GM12878 (cell line): ENCODE measurements around the gene C1orf210. TPM values are rescaled to one million over a fixed set of nuclear protein-coding genes. Genes with fewer than 3 reads are reported as not detected.
A peak's percentile ranks its signal among the peaks of the same experiment; 100 is the strongest.

Experiments
- ATAC-seq: fragments of 200-7000 bp; cut with Tn5 transposase; 3 replicates; pipeline ENCODE4 v1.9.1; 2020; ENCODE audit warnings: mild to moderate bottlenecking, moderate library complexity
- BruUV-seq: library from RNA; stranded (reverse); fragments of 400-500 nt; replicated peaks from 2 replicates; lab custom pipeline; 2021; lab: Mats Ljungman, UMichigan
- CTCF ChIA-PET: fragments of 300-600 bp; sonication (Branson Sonifier 250); formaldehyde crosslinking; extraction: SDS; loops from one replicate; lab custom pipeline; 2021; ENCODE audit warnings: inconsistent platforms; lab: Yijun Ruan, JAX
- POLR2A ChIA-PET: fragments of 350-600 bp; formaldehyde crosslinking; extraction: SDS; loops from one replicate; lab custom pipeline; 2021; ENCODE audit warnings: inconsistent platforms; lab: Charles Lee
- RAD21 ChIA-PET: fragments of 300-600 bp; sonication (Branson Sonifier 250); formaldehyde crosslinking; loops from one replicate; lab custom pipeline; 2023; ENCODE audit warnings: antibody characterized with exemption; ENCODE audit not compliant: unreplicated experiment; lab: Charles Lee
- SMC1A ChIA-PET: fragments of 300-600 bp; sonication (Branson Sonifier 250); formaldehyde crosslinking; loops from one replicate; lab custom pipeline; 2023; ENCODE audit not compliant: unreplicated experiment, uncharacterized antibody; lab: Charles Lee
- DNase-seq: peaks from one replicate; pipeline ENCODE4 v3.0.0-alpha.2; 2011; ENCODE audit warnings: low read depth, low spot score
- FAIRE-seq: peaks from 3 replicates; lab custom pipeline; 2011; peaks lifted over from hg19 to GRCh38; lab: Jason Lieb, UNC
- H2AFZ ChIP-seq: 2 replicates; pipeline ENCODE4 v1.6.0; 2011; ENCODE audit warnings: low read depth, low read length, control low read depth; ENCODE audit not compliant: control insufficient read depth
- H3K27ac ChIP-seq: 2 replicates; pipeline ENCODE4 v1.5.1; 2011; ENCODE audit warnings: control low read depth; ENCODE audit not compliant: control insufficient read depth, insufficient read depth
- H3K27me3 ChIP-seq, 2 experiments: replicated peaks in 1 of 2; 2 replicates each; pipeline versions ENCODE4 v1.6.0 to v1.6.1; 2011; ENCODE audit warnings: low read length in 1 of 2; ENCODE audit not compliant: control insufficient read depth in 2 of 2, insufficient read depth in 2 of 2
- H3K36me3 ChIP-seq, 2 experiments: 2 replicates each; pipeline ENCODE4 v1.5.1; 2011; ENCODE audit warnings: low read length in 1 of 2; ENCODE audit not compliant: control insufficient read depth in 2 of 2, insufficient read depth in 2 of 2
- H3K4me1 ChIP-seq: 2 replicates; pipeline ENCODE4 v1.6.1; 2011; ENCODE audit warnings: mild to moderate bottlenecking, low read length, moderate library complexity, mixed read lengths; ENCODE audit not compliant: control insufficient read depth, insufficient read depth
- H3K4me2 ChIP-seq: 2 replicates; pipeline ENCODE4 v1.6.0; 2011; ENCODE audit warnings: control low read depth; ENCODE audit not compliant: control insufficient read depth, insufficient read depth
- H3K4me3 ChIP-seq: fragments of 200-600 bp; sonication (generic); 2 replicates; pipeline ENCODE4 v1.5.1; 2016
- H3K79me2 ChIP-seq: 2 replicates; pipeline ENCODE4 v1.6.0; 2011; ENCODE audit warnings: low read length; ENCODE audit not compliant: control insufficient read depth, insufficient read depth
- H3K9ac ChIP-seq: 2 replicates; pipeline ENCODE4 v1.8.0; 2011; ENCODE audit warnings: low read length, control low read depth, mixed read lengths; ENCODE audit not compliant: control insufficient read depth, insufficient read depth
- H3K9me3 ChIP-seq: replicated peaks from 3 replicates; pipeline ENCODE4 v1.5.1; 2011; ENCODE audit warnings: mild to moderate bottlenecking, low read length; ENCODE audit not compliant: control insufficient read depth, insufficient read depth
- H4K20me1 ChIP-seq: 2 replicates; pipeline ENCODE4 v1.6.0; 2011; ENCODE audit not compliant: control insufficient read depth, insufficient read depth
- CBX3 ChIP-seq: fragments of 200-600 bp; sonication (generic); IDR thresholded peaks from 2 replicates; pipeline ENCODE4 v1.6.1; 2016; ENCODE audit warnings: low read depth, borderline replicate concordance
- GABPA ChIP-seq: IDR thresholded peaks from 2 replicates; pipeline ENCODE4 v1.6.1; 2014; ENCODE audit warnings: antibody characterized with exemption, low read depth, mild to moderate bottlenecking, inconsistent platforms
- NFYA ChIP-seq: IDR thresholded peaks from 2 replicates; pipeline ENCODE4 v1.6.1; 2011; ENCODE audit warnings: low read depth, mild to moderate bottlenecking, low read length, improper control_type of control experiment, borderline replicate concordance
- NRF1 ChIP-seq: conservative IDR thresholded peaks from 2 replicates; pipeline ENCODE4 v1.6.1; 2011; ENCODE audit warnings: mild to moderate bottlenecking, low read depth, low read length, improper control_type of control experiment
- PAX8 ChIP-seq: fragments of 450-650 bp; IDR thresholded peaks from 2 replicates; pipeline ENCODE4 v1.6.1; 2017; ENCODE audit warnings: mild to moderate bottlenecking, moderate library complexity
- RAD21 ChIP-seq: IDR thresholded peaks from 2 replicates; pipeline ENCODE4 v1.6.1; 2011; ENCODE audit warnings: mild to moderate bottlenecking, low read depth, low read length, moderate library complexity; ENCODE audit not compliant: insufficient read depth
- RELA ChIP-seq: fragments of 450-650 bp; IDR thresholded peaks from 2 replicates; pipeline ENCODE4 v1.8.0; 2014; ENCODE audit warnings: borderline replicate concordance; ENCODE audit not compliant: partially characterized antibody
- STAT1 ChIP-seq: fragments of 450-650 bp; conservative IDR thresholded peaks from 2 replicates; pipeline ENCODE4 v1.6.1; 2014; ENCODE audit warnings: antibody characterized with exemption, mild to moderate bottlenecking
- TBL1XR1 ChIP-seq: IDR thresholded peaks from 2 replicates; pipeline ENCODE4 v1.6.1; 2012; ENCODE audit warnings: low read depth, low read length, improper control_type of control experiment
- ZNF217 ChIP-seq: fragments of 450-650 bp; IDR thresholded peaks from 2 replicates; pipeline ENCODE4 v1.6.1; 2017; ENCODE audit warnings: antibody characterized with exemption, mild to moderate bottlenecking
- ZZZ3 ChIP-seq: IDR thresholded peaks from 2 replicates; pipeline ENCODE4 v1.6.1; 2011; ENCODE audit warnings: low read depth; ENCODE audit not compliant: control insufficient read depth, insufficient read length
- WGBS: methylation state at CpG from one replicate; pipeline ENCODE4 v1.1.6; 2016; ENCODE audit warnings: low lambda C conversion rate; ENCODE audit not compliant: insufficient replicate concordance, insufficient coverage; ENCODE audit errors: missing lambda C conversion rate; 5-methylcytosine and 5-hydroxymethylcytosine counted together
- in situ Hi-C: fragments of 300-500 bp; cut with MboI; formaldehyde crosslinking; loops from 9 replicates; pipeline ENCODE4 v1.14.3; 2018; ENCODE audit warnings: mixed read lengths
- intact Hi-C: fragments of 100-400 bp; cut with micrococcal nuclease; formaldehyde crosslinking; loops from one replicate; pipeline ENCODE4 v1.14.2; 2022; ENCODE audit not compliant: unreplicated experiment
- polyA plus RNA-seq, 11 experiments: library from polyadenylated mRNA; depleted of rRNA in 4 of 11; unstranded in 6 of 11; stranded (reverse) in 5 of 11; fragments of >200 nt; fragmentation: Nextera tagmentation in 4 of 11; fragmentation: Illumina TruSeq in 1 of 11; extraction: Ambion mirVana in 4 of 11; extraction: Trizol in 1 of 11; gene quantifications; 1 replicate in 1 of 11; 2 replicates in 10 of 11; pipeline versions ENCODE4 v1.2.1 to v1.2.3, GENCODE V29; 2011 to 2016; ENCODE audit warnings: inconsistent platforms in 2 of 11, missing spikeins in 2 of 11, low read depth in 1 of 11
- total RNA-seq, 4 experiments: library from RNA; depleted of rRNA in 3 of 4; stranded (reverse); fragments of >200 nt in 3 of 4; fragmentation: Illumina TruSeq in 1 of 4; extraction: Trizol in 1 of 4; gene quantifications; 2 replicates each; pipeline versions ENCODE4 v1.2.1 to v1.2.3, GENCODE V29; 2013 to 2021
- TF ChIP-seq, protein P1 (sequence below): fragments of 450-650 bp; IDR thresholded peaks from 2 replicates; pipeline ENCODE4 v1.6.1; 2017; ENCODE audit warnings: mild to moderate bottlenecking, moderate library complexity

C1orf210 gene
- total and polyA plus RNA-seq, 10 of the 15 experiments (the other 5 are each of a cell fraction or from before 2014, with no cell fraction given): 0.07 TPM; not detected in 9

DNA sequence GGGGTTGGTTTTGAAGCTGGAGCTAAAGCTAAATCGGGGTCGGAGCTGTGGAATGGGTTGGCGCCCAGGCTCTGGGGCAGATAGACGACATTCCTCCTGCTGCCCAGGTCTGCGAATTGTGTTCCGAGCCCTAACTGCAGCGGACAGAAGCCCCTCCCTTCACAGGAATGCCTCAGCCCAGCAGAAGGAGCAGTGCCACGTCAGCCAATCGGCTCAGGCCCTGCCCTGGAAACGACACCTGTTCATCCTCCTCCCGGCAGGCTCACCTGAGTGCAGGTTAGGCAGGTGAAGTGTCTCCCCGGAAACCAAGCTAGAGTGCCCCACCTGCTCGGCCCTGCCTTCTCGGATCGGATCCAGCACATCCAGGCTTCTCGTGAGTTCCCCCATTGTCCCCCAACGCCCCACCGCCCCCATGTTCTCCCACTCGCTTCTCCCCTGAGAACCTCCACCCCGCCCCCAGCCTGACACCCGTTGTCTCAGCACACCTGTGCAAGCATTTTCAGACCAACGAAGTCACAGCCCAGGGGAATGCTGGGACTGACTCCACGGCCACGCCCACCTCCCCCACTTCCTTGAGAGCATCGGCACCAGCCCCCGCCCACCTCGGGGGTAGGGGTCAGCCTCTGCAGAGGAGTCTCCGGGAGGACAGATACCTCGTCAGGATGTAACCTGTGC lies 14.8 kb downstream of the C1orf210 start:
- ChIA-PET RAD21 (no interaction called here), CTCF (no interaction called here)
- no TSS peak for BruUV-seq
- Histone ChIP-seq H3K79me2 (no peaks in the 10 kb centered on the region), H2AFZ (no peak overlapping the region), H3K27ac (no peak overlapping the region), H3K9me3 (no peaks in the 10 kb centered on the region), H3K36me3 (no peaks in the 10 kb centered on the region), H3K4me3 (no peak overlapping the region), H4K20me1 (no peaks in the 10 kb centered on the region)
- ATAC-seq (no peak), DNase-seq (no peak)
- in situ Hi-C loops: no loop called here
- TF ChIP-seq NRF1: no peak
- TF ChIP-seq, all 136 proteins: peak for 0
- ChIA-PET SMC1A (no interaction called here), POLR2A (interaction anchor here (0.6 kb wide), 2 partner anchors 381 to 384 kb away, joined by 3 read pairs; no protein-coding TSS in a partner anchor)
- 6% methylated on average over 22 of the region's 29 CpGs for WGBS
- Histone ChIP-seq H3K4me2 (0 out of 2 replicates have a peak overlapping the region, but pooled peaks have one; percentile 13), H3K9ac (no peak overlapping the region), H3K27me3 (no peaks in the 10 kb centered on the region), H3K4me1 (peaks cover 4% of the 10 kb centered on the region; the same call in 1 of the 2 replicates)
- intact Hi-C loops: no loop called here
- no peak for FAIRE-seq

DNA sequence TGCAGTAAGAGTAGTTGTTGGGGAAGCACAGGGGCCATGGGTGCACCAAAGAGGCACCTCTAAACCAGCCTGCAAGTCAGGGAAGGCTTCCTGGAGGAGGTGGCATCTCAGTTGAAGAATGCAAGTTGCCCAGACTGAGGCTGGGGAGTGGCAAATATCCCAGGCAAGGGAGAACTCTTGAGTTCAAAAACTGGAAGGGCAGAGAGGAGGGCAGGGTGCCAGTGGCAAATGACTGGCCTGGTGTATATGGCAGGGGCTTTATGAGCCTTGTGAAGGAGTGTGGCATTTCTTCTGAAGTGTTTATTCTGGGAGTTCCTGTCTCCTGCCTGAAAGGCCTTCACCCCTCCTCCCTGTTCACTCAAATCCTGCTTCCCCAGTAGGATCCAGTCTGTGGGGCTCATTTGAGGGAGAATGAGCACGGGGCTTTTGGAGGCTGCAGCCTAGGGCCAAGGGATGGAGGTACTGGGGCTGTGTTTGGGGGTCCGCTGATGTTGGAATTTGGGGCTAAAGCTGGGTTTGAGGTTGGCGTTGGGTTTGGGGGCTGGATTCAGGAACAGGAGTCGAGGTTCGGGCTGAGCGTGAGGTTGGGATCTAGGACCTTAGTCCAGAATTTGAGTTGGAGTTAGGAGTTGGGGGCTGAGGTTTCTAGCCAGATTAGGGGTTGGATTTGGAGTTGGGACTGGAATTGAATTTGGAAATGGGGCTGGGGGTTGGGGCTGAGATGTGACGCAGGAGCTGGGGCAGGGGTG lies 15.6 kb downstream of the C1orf210 start, which contains the start of gene TMEM125:
Gene TMEM125, plus strand, starts transcription at position 357 of the 749 bp plus-strand sequence. CDS start 2,740 bp downstream, outside the sequence.
- POLR2A ChIA-PET: interaction anchor here (0.6 kb wide), 2 partner anchors 382 to 385 kb away, joined by 3 read pairs; no protein-coding TSS in a partner anchor
- BruUV-seq: no TSS peak
- Histone ChIP-seq H2AFZ (no peak within 1 kb of the TSS), H3K79me2 (no peaks in the 10 kb centered on the region), H3K36me3 (no peaks in the 10 kb centered on the region), H3K9me3 (no peaks in the 10 kb centered on the region), H3K27me3 (no peaks in the 10 kb centered on the region), H3K4me2 (0 out of 2 replicates have a peak within 1 kb of the TSS, but pooled peaks have one; percentile 13), H3K4me1 (peaks cover 4% of the 10 kb centered on the region; the same call in 1 of the 2 replicates), H4K20me1 (no peaks in the 10 kb centered on the region), H3K4me3 (no peak within 1 kb of the TSS), H3K9ac (no peak within 1 kb of the TSS), H3K27ac (no peak within 1 kb of the TSS)
- in situ Hi-C loops: no loop called here
- ATAC-seq (no peak), FAIRE-seq (no peak), DNase-seq (no peak)
- SMC1A ChIA-PET: no interaction called here
- RAD21 ChIA-PET: no interaction called here
- intact Hi-C loops: no loop called here
- WGBS: 49% methylated on average over 7 of the region's 7 CpGs
- CTCF ChIA-PET: no interaction called here
- TF ChIP-seq NFYA (no peak), STAT1 (no peak), RELA (no peak), ZZZ3 (no peak), RAD21 (no peak), ZNF217 (no peak), GABPA (no peak), CBX3 (no peak), TBL1XR1 (no peak), PAX8 (no peak)
- TF ChIP-seq, protein P1, sequence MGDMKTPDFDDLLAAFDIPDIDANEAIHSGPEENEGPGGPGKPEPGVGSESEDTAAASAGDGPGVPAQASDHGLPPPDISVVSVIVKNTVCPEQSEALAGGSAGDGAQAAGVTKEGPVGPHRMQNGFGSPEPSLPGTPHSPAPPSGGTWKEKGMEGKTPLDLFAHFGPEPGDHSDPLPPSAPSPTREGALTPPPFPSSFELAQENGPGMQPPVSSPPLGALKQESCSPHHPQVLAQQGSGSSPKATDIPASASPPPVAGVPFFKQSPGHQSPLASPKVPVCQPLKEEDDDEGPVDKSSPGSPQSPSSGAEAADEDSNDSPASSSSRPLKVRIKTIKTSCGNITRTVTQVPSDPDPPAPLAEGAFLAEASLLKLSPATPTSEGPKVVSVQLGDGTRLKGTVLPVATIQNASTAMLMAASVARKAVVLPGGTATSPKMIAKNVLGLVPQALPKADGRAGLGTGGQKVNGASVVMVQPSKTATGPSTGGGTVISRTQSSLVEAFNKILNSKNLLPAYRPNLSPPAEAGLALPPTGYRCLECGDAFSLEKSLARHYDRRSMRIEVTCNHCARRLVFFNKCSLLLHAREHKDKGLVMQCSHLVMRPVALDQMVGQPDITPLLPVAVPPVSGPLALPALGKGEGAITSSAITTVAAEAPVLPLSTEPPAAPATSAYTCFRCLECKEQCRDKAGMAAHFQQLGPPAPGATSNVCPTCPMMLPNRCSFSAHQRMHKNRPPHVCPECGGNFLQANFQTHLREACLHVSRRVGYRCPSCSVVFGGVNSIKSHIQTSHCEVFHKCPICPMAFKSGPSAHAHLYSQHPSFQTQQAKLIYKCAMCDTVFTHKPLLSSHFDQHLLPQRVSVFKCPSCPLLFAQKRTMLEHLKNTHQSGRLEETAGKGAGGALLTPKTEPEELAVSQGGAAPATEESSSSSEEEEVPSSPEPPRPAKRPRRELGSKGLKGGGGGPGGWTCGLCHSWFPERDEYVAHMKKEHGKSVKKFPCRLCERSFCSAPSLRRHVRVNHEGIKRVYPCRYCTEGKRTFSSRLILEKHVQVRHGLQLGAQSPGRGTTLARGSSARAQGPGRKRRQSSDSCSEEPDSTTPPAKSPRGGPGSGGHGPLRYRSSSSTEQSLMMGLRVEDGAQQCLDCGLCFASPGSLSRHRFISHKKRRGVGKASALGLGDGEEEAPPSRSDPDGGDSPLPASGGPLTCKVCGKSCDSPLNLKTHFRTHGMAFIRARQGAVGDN: no peak
